Loucy (cell line): Measurements from ENCODE around the gene HAVCR2.

Experiments used
- H2AFZ ChIP-seq: fragments of 200-600 bp; sonication (generic); 2 replicates; pipeline ENCODE4 v1.6.0; 2016; ENCODE audit warnings: antibody characterized with exemption, mild to moderate bottlenecking, low read length, moderate library complexity
- H3F3A ChIP-seq: fragments of 200-600 bp; 2 replicates; pipeline ENCODE4 v1.6.0; 2016; ENCODE audit warnings: antibody characterized with exemption, low read depth, mild to moderate bottlenecking
- H3K27me3 ChIP-seq: fragments of 200-600 bp; sonication (generic); 2 replicates; pipeline ENCODE4 v1.6.1; 2014; ENCODE audit warnings: low read length, mild to moderate bottlenecking; ENCODE audit not compliant: insufficient read depth, poor library complexity, severe bottlenecking
- H3K36me3 ChIP-seq: fragments of 200-600 bp; sonication (generic); 2 replicates; pipeline ENCODE4 v1.6.1; 2016; ENCODE audit warnings: low read length; ENCODE audit not compliant: insufficient read depth
- H3K4me1 ChIP-seq: fragments of 200-600 bp; sonication (generic); 2 replicates; pipeline ENCODE4 v1.5.1; 2014; ENCODE audit warnings: low read length, mild to moderate bottlenecking; ENCODE audit not compliant: insufficient read depth, poor library complexity, severe bottlenecking
- H3K4me2 ChIP-seq: fragments of 200-600 bp; sonication (generic); 2 replicates; pipeline ENCODE4 v1.6.0; 2014; ENCODE audit warnings: antibody characterized with exemption, low read length, low read depth, mild to moderate bottlenecking; ENCODE audit not compliant: poor library complexity, severe bottlenecking
- H3K4me3 ChIP-seq: fragments of 200-600 bp; sonication (generic); 2 replicates; pipeline ENCODE4 v1.5.1; 2014; ENCODE audit warnings: low read length, mild to moderate bottlenecking, mixed read lengths; ENCODE audit not compliant: poor library complexity, severe bottlenecking
- H3K79me2 ChIP-seq: fragments of 200-600 bp; sonication (generic); 2 replicates; pipeline ENCODE4 v1.6.1; 2014; ENCODE audit warnings: low read length; ENCODE audit not compliant: insufficient read depth
- H3K9ac ChIP-seq: fragments of 200-600 bp; sonication (generic); 2 replicates; pipeline ENCODE4 v1.6.0; 2014; ENCODE audit warnings: mild to moderate bottlenecking, low read depth, low read length, moderate library complexity; ENCODE audit not compliant: poor library complexity, severe bottlenecking
- H3K9me2 ChIP-seq: fragments of 200-600 bp; sonication (generic); replicated peaks from 2 replicates; pipeline ENCODE4 v1.6.1; 2016; ENCODE audit warnings: low read depth, low read length, mixed read lengths
- H3K9me3 ChIP-seq: fragments of 200-600 bp; sonication (generic); 2 replicates; pipeline ENCODE4 v1.6.1; 2014; ENCODE audit warnings: mild to moderate bottlenecking, antibody characterized with exemption, low read length, low read depth; ENCODE audit not compliant: insufficient read depth
- H4K20me1 ChIP-seq: fragments of 200-600 bp; sonication (generic); 2 replicates; pipeline ENCODE4 v1.6.0; 2014; ENCODE audit warnings: antibody characterized with exemption, low read length, mild to moderate bottlenecking; ENCODE audit not compliant: insufficient read depth, poor library complexity, severe bottlenecking
- CTCF ChIP-seq: fragments of 200-600 bp; sonication (generic); conservative IDR thresholded peaks from 2 replicates; pipeline ENCODE4 v1.5.1; 2014; ENCODE audit warnings: mild to moderate bottlenecking, antibody characterized with exemption, low read length
- EZH2phosphoT487 ChIP-seq: fragments of 200-600 bp; IDR thresholded peaks from 2 replicates; pipeline ENCODE4 v1.6.1; 2018; ENCODE audit warnings: antibody characterized with exemption, mild to moderate bottlenecking, moderate library complexity, borderline replicate concordance

HAVCR2 gene

DNA sequence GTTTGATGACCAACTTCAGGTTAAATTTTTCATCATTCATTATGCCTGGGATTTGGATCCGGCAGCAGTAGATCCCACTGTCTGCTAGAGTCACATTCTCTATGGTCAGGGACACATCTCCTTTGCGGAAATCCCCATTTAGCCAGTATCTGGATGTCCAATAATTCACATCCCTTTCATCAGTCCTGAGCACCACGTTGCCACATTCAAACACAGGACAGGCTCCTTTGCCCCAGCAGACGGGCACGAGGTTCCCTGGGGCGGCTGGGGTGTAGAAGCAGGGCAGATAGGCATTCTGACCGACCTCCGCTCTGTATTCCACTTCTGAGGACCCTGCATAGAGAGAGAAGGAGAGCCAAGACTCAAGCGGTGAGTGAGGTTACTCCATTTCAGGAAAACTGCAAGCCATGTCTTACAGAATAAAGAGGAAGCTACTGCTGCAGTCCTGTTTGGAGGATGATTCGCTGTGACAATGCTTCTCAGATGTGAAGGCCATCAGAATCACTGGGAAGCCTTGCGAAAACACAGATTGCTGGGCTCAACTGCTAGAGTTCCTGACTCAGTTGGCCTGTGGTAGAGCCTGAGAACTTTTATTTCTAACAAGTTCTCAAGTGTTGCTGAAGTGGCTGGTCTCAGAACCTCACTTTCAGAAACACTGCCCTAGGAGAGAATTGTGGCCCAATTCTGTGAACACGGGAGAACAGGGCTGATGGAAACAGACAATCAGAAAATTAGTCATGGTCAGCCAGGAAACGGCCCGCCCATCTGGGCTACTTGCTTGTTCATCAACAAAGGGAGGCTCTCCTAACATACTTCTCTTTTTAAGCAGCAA is 2.0 kb downstream of the HAVCR2 start:
- TF ChIP-seq CTCF (no peak), EZH2phosphoT487 (no peak)

DNA sequence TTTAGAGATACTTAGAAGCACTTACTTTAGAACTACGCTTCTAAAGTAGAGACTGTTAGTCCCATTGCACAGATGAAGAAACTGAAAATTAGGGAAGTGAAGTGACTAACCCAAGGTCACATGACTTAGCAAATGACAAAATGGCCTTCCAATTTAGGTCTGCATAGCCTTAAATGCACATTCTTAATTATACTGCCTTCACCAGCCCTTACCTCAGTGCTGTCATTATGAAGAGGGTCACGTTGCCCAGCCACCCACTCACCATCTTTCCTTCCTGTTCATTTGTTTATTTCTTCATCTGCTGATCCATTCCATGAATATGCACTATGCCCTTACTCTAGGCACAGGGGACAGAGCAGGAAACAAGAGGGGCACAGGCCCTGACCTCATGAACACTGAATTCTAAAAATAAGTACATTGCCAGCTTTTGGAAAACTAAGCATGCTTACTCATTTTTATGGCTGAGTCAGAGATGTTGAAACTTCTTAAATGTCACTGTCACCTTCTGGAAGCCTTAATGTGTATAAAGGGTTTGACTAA is 8.6 kb downstream of the HAVCR2 start:
- TF ChIP-seq CTCF (no peak), EZH2phosphoT487 (no peak)
- Histone ChIP-seq H3K4me1 (peaks cover 12% of the 10 kb centered on the region), H3K9me2 (no peaks in the 10 kb centered on the region), H3K9me3 (no peaks in the 10 kb centered on the region), H3K9ac (no peak overlapping the region), H2AFZ (no peak overlapping the region), H3K79me2 (no peaks in the 10 kb centered on the region), H3K36me3 (no peaks in the 10 kb centered on the region), H3K4me2 (no peak overlapping the region), H3K4me3 (no peak overlapping the region), H3F3A (no peaks in the 10 kb centered on the region), H4K20me1 (no peaks in the 10 kb centered on the region), H3K27me3 (no peaks in the 10 kb centered on the region)

More for the DNA sequence above, 2.0 kb downstream of the HAVCR2 start:
- Histone ChIP-seq H3K4me2 (peak overlapping the region; percentile 66), H3K9ac (peak overlapping the region; percentile 18), H4K20me1 (no peaks in the 10 kb centered on the region), H3K79me2 (no peaks in the 10 kb centered on the region; the same call in 1 of the 2 replicates), H3K9me2 (no peaks in the 10 kb centered on the region), H2AFZ (no peak overlapping the region), H3K9me3 (no peaks in the 10 kb centered on the region), H3K27me3 (no peaks in the 10 kb centered on the region), H3K36me3 (no peaks in the 10 kb centered on the region), H3K4me1 (peaks cover 36% of the 10 kb centered on the region), H3F3A (no peaks in the 10 kb centered on the region), H3K4me3 (peak overlapping the region; percentile 45)

DNA sequence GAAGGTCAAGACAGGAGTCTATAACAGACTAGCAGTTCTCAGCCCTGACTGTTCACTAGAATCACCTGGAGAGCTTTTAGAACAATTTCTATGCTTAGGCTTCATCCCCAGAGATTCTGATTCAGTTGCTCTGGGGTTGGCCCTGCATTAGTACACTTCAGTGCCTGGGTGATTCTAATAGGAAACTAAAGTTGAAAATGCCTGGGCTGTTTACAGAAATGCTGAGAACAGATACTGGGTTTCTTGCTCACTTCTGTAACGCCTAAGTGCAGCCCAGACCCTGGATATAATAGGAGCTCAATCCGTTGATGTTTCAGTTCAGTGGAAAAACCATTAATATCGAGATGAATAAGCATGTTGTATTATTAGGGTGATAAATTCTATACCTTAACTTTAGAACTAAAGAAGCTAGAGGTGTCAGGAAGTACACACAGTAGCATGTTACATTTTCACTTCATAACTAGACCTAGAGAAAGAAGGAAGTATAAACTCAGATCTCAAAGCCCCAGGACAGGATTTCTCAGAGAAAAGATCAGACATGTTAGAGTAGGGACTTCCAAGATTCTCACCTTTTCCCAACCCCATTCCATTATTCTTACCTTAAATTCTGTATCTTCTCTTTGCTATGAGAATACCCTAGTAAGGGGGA is 20.4 kb downstream of the HAVCR2 start:
- Histone ChIP-seq H3K4me2 (no peak overlapping the region), H3K4me3 (no peak overlapping the region), H3K9me2 (no peaks in the 10 kb centered on the region), H3K27me3 (no peaks in the 10 kb centered on the region), H3K9me3 (no peaks in the 10 kb centered on the region), H3K36me3 (no peaks in the 10 kb centered on the region), H3K4me1 (no peaks in the 10 kb centered on the region), H2AFZ (no peak overlapping the region), H4K20me1 (no peaks in the 10 kb centered on the region), H3K9ac (no peak overlapping the region), H3K79me2 (no peaks in the 10 kb centered on the region), H3F3A (no peaks in the 10 kb centered on the region)
- no peak for TF ChIP-seq CTCF
